ENCODE measurements around the gene ATP6V1E1.

- no peak for TF ChIP-seq CTCF (IDR thresholded peaks at IDR 0.05)
- no peak for TF ChIP-seq POLR2A (IDR thresholded peaks at IDR 0.05)
Observed at GRCh38 chr22:17613280-17613679, 15.3 kb downstream of the ATP6V1E1 start.

Data from body of pancreas (tissue), 4 donors.